IPS-18c (cell line): ENCODE results near the gene ARHGAP26.

Experiments used
- H3K4me3 ChIP-seq: 2 replicates; pipeline ENCODE4 v1.7.0; 2013; ENCODE audit warnings: low read depth, mild to moderate bottlenecking, low read length, moderate library complexity; ENCODE audit not compliant: insufficient read depth
- H3K9me3 ChIP-seq: one replicate; pipeline ENCODE4 v1.6.1; 2013; ENCODE audit warnings: mild to moderate bottlenecking, low read length, moderate library complexity; ENCODE audit not compliant: control insufficient read depth, insufficient read depth

ARHGAP26 gene

GRCh38 chr5:143277536-143277935, 507.4 kb downstream of the ARHGAP26 start:
- Histone ChIP-seq H3K4me3 (no peak overlapping the region), H3K9me3 (no peaks in the 10 kb centered on the region)
